Lower leg skin (tissue), 3 donors: Measurements from ENCODE around the gene CMC1.

Experiments
- POLR2A ChIP-seq, 2 donors: fragments of 450-650 bp; IDR thresholded peaks; one replicate each; pipeline ENCODE4 v1.6.1; 2016 to 2017; ENCODE audit warnings: antibody characterized with exemption in 2 of 2, mild to moderate bottlenecking in 1 of 2, moderate library complexity in 1 of 2
- TF ChIP-seq, protein P1 (sequence below), 3 donors: fragments of 450-650 bp; IDR thresholded peaks; one replicate each; pipeline ENCODE4 v1.5.1; 2016; ENCODE audit warnings: antibody characterized with exemption in 3 of 3, mild to moderate bottlenecking in 3 of 3, moderate library complexity in 2 of 3

DNA sequence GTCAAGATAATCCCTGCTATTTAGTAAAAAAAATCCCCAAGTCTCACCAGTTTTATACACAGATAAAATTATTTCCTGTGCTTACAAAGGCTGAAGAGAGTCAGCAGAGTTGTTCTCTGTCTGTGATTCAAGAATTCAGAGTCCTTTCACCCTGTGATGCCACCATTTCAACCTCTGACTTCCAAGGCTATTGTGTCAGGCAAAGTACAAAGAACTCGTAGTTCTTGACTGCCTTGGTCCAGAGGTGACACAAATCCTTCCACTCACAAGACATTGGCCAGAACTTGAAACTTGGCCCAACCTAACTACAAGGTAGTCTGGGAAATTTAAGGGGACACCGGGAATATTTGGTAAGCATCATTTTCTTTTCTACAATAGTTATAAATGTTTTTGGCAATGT, 34.9 kb upstream of the CMC1 start:
- TF ChIP-seq, protein P1, sequence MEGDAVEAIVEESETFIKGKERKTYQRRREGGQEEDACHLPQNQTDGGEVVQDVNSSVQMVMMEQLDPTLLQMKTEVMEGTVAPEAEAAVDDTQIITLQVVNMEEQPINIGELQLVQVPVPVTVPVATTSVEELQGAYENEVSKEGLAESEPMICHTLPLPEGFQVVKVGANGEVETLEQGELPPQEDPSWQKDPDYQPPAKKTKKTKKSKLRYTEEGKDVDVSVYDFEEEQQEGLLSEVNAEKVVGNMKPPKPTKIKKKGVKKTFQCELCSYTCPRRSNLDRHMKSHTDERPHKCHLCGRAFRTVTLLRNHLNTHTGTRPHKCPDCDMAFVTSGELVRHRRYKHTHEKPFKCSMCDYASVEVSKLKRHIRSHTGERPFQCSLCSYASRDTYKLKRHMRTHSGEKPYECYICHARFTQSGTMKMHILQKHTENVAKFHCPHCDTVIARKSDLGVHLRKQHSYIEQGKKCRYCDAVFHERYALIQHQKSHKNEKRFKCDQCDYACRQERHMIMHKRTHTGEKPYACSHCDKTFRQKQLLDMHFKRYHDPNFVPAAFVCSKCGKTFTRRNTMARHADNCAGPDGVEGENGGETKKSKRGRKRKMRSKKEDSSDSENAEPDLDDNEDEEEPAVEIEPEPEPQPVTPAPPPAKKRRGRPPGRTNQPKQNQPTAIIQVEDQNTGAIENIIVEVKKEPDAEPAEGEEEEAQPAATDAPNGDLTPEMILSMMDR (IDR thresholded peaks at IDR 0.05), result no peak
- TF ChIP-seq POLR2A (IDR thresholded peaks at IDR 0.05), result no peak
